Measurements from ENCODE around the gene ADSS1. TPM values are rescaled to one million over a fixed set of nuclear protein-coding genes. Genes with fewer than 3 reads are reported as not detected.

The ADSS1 gene
- total and polyA plus RNA-seq, 8 donors: 3.5 to 6.8 (median 5.5) TPM

DNA sequence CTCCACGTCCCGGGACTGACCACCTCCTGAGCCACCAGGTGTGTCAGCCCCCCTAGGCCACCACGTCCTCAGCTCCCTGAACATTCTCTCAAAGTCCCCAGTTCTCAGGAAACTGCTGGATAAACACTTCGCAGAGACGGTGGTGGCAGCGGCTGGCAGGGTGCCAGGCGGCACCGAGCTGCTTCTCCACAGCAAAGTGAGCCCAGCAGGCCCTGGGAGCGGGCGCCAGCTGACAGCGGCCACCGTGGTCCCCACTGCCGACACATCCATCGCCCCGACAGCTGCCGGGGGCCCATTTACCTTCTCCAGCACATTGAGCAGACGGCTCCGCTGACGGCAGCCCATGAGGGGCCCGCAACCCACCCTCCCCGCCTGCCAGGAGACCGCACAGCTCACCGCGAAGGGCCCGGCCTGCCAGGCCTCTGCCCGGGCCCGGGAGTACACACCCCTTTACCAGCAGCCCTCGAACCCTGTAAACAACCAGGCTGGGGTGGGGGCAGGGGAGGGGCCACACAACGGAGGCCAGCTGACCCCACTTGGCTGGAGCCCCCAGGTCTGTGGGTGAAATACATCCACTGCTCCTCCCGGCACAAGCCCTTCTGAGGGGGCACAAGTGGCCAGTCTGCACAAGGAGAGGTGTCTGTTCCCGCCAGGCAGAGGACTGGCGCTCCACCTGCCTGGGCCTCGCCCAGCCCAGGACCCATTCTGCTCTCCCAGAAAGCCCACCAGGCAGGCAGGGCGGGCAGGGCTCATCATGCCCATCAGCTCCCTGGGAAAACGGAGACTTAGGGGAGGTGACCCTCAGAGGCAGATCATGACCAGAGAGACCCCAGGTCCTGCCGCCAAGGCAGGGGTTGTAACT, 61.0 kb downstream of the ADSS1 start:
- ATAC-seq: peak in 3 of 4 donors; percentile 21 to 55 (median 29)
- Histone ChIP-seq H3K9me3 (no peaks in the 10 kb centered on the region), H3K27me3 (no peaks in the 10 kb centered on the region), H3K27ac (no peak overlapping the region), H3K4me3 (no peak overlapping the region), H3K36me3 (no peaks in the 10 kb centered on the region), H3K4me1 (peaks cover 0 to 6% (median 5%) of the 10 kb centered on the region in 3 donors)
- TF ChIP-seq, protein P1, sequence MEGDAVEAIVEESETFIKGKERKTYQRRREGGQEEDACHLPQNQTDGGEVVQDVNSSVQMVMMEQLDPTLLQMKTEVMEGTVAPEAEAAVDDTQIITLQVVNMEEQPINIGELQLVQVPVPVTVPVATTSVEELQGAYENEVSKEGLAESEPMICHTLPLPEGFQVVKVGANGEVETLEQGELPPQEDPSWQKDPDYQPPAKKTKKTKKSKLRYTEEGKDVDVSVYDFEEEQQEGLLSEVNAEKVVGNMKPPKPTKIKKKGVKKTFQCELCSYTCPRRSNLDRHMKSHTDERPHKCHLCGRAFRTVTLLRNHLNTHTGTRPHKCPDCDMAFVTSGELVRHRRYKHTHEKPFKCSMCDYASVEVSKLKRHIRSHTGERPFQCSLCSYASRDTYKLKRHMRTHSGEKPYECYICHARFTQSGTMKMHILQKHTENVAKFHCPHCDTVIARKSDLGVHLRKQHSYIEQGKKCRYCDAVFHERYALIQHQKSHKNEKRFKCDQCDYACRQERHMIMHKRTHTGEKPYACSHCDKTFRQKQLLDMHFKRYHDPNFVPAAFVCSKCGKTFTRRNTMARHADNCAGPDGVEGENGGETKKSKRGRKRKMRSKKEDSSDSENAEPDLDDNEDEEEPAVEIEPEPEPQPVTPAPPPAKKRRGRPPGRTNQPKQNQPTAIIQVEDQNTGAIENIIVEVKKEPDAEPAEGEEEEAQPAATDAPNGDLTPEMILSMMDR (IDR thresholded peaks at IDR 0.05): no peak
- FAIRE-seq: no peak
- whole genome bisulfite sequencing, 2 donors: 67 to 68% methylated on average over 35 to 36 of the region's 36 CpGs
- DNase-seq: peak in 2 of 6 donors; percentile 68 to 90
- intact Hi-C loops (cut with DNase I): no loop called here

GRCh38 chr14:104785708-104786080, 61.7 kb downstream of the ADSS1 start:
- Histone ChIP-seq H3K4me1 (peaks cover 0 to 7% (median 6%) of the 10 kb centered on the region in 3 donors), H3K36me3 (no peaks in the 10 kb centered on the region), H3K27ac (no peak overlapping the region), H3K4me3 (no peak overlapping the region), H3K9me3 (no peaks in the 10 kb centered on the region), H3K27me3 (no peaks in the 10 kb centered on the region)
- DNase-seq (peak in 2 of 6 donors; percentile 22 to 64), ATAC-seq (no peak), FAIRE-seq (no peak)
- 92 to 93% methylated on average over 12 to 13 of the region's 13 CpGs for WGBS, 2 donors
- intact Hi-C loops (cut with DNase I): no loop called here
- TF ChIP-seq, protein P1 (IDR thresholded peaks at IDR 0.05): no peak

- H3K36me3 ChIP-seq: no peaks in the 10 kb centered on the region
- H3K27ac ChIP-seq: no peak overlapping the region
- peak in 2 of 6 donors; percentile 36 to 67 for DNase-seq
- peaks cover 0 to 7% (median 6%) of the 10 kb centered on the region in 3 donors for H3K4me1 ChIP-seq
- no peaks in the 10 kb centered on the region for H3K9me3 ChIP-seq
- TF ChIP-seq, protein P1 (IDR thresholded peaks at IDR 0.05): no peak
- ATAC-seq: peak in 3 of 4 donors; percentile 3 to 30 (median 22)
- intact Hi-C loops (cut with DNase I): no loop called here
- no peak for FAIRE-seq
- no peaks in the 10 kb centered on the region for H3K27me3 ChIP-seq
- 64 to 69% methylated on average over 12 of the region's 14 CpGs for WGBS, 2 donors
- H3K4me3 ChIP-seq: no peak overlapping the region
These were observed 62.1 kb downstream of the ADSS1 start for GRCh38 chr14:104786091-104786586.

DNA sequence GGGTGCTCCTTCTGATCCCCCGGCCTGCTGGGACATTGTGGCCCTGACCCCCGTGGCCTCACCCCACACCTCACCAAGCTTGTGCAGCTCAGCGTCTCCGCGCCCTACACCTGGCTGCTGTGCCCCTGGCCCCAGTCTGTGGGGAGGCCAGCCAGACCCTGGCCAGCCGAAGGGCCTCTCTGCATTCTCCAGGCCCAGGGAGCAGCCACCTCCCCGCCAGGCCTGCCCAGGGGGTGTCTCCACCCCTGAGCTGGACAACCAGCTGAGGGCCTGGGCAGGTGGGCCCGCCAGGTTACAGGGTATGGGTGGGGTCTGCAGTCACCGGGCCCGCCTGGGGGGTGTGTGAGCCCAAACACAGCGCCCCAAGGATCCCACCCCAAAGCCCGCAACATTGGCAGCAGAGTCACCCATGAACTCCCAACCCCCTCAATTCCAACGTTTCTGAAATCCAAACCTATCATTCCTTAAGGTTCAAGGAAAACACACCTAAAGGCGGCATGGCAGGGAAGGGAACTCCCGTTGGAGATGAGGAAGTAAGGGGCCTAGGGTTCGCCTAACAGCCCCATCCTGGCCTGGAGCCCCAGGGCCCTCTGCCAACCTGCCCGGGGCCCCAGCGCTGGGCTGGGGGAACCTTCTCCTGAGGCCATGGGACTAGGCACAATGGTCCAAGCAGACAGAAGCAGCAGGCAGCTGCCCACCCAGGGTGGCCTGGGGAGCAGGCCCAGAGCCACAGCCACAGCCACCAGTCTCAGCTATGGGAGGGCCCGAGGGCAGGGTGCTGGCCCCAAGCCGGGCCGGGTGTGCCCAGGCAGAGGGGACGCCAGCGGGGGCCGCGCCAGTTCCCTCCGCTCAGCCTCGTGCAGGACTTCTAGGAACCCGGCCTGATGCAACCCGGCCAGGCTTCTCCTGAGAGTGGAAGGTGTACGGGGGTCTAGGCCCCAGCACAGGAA, 63.0 kb downstream of the ADSS1 start:
- no peak overlapping the region for H3K27ac ChIP-seq
- H3K9me3 ChIP-seq: no peaks in the 10 kb centered on the region
- H3K36me3 ChIP-seq: peaks cover 0 to 5% (median 0%) of the 10 kb centered on the region in 3 donors
- no peaks in the 10 kb centered on the region for H3K27me3 ChIP-seq
- FAIRE-seq (no peak), DNase-seq (peak in 2 of 6 donors; percentile 33 to 72), ATAC-seq (no peak)
- peaks cover 4 to 7% (median 6%) of the 10 kb centered on the region in 3 donors for H3K4me1 ChIP-seq
- TF ChIP-seq, protein P1 (IDR thresholded peaks at IDR 0.05): no peak
- H3K4me3 ChIP-seq: no peak overlapping the region
- intact Hi-C loops (cut with DNase I): no loop called here
- WGBS, 2 donors: 81% methylated on average over 28 to 30 of the region's 30 CpGs
